HPDE6-E6E7 (cell line): ENCODE data around the gene EXPH5.

Experiments
- DNase-seq: peaks from one replicate; pipeline ENCODE4 v3.0.0; 2011; ENCODE audit warnings: missing footprints; ENCODE audit errors: extremely low spot score

EXPH5 gene

GRCh38 chr11:108562746-108563581 is 30.6 kb downstream of the EXPH5 start:
- no peak for DNase-seq

GRCh38 chr11:108561535-108561991 is 32.0 kb downstream of the EXPH5 start:
- DNase-seq, result no peak

GRCh38 chr11:108559904-108560303 is 33.7 kb downstream of the EXPH5 start:
- DNase-seq, result no peak

GRCh38 chr11:108559340-108559739 is 34.2 kb downstream of the EXPH5 start:
- no peak for DNase-seq

GRCh38 chr11:108558222-108558621 is 35.3 kb downstream of the EXPH5 start:
- no peak for DNase-seq

GRCh38 chr11:108556019-108556418 is 37.5 kb downstream of the EXPH5 start:
- no peak for DNase-seq

- DNase-seq, result no peak
Observed at GRCh38 chr11:108551651-108552462, 41.7 kb downstream of the EXPH5 start.

- DNase-seq, result no peak
Observed at GRCh38 chr11:108549319-108549885, 44.2 kb downstream of the EXPH5 start.

- DNase-seq, result no peak
Observed at GRCh38 chr11:108545909-108546501, 47.6 kb downstream of the EXPH5 start.

GRCh38 chr11:108543316-108543964 is 50.1 kb downstream of the EXPH5 start:
- no peak for DNase-seq

- no peak for DNase-seq
Observed at GRCh38 chr11:108541531-108541930, 52.0 kb downstream of the EXPH5 start.

GRCh38 chr11:108538502-108538901 is 55.1 kb downstream of the EXPH5 start:
- DNase-seq, result no peak

- DNase-seq, result peak; percentile 34
Observed at GRCh38 chr11:108538022-108538424, 55.5 kb downstream of the EXPH5 start.

GRCh38 chr11:108536783-108537182 is 56.8 kb downstream of the EXPH5 start:
- peak; percentile 93 for DNase-seq

GRCh38 chr11:108535384-108535955 is 58.1 kb downstream of the EXPH5 start:
- DNase-seq, result no peak

GRCh38 chr11:108534274-108534882 is 59.2 kb downstream of the EXPH5 start:
- DNase-seq, result no peak

- no peak for DNase-seq
Observed at GRCh38 chr11:108530426-108530825, 63.1 kb downstream of the EXPH5 start.

- DNase-seq, result no peak
Observed at GRCh38 chr11:108527382-108527781, 66.2 kb downstream of the EXPH5 start.

- DNase-seq, result no peak
Observed at GRCh38 chr11:108525161-108525560, 68.4 kb downstream of the EXPH5 start.

- no peak for DNase-seq
Observed at GRCh38 chr11:108524422-108524821, 69.1 kb downstream of the EXPH5 start.

- DNase-seq, result no peak
Observed at GRCh38 chr11:108522318-108522717, 71.2 kb downstream of the EXPH5 start.
